HG02938 (cell line): ENCODE measurements around the gene DIRAS1.

Experiments used
- ATAC-seq: cut with Tn5 transposase; IDR thresholded peaks from one replicate; pipeline ENCODE4 v1.9.1; 2021; ENCODE audit warnings: mild to moderate bottlenecking, moderate library complexity; ENCODE audit not compliant: unreplicated experiment

Gene DIRAS1, protein sequence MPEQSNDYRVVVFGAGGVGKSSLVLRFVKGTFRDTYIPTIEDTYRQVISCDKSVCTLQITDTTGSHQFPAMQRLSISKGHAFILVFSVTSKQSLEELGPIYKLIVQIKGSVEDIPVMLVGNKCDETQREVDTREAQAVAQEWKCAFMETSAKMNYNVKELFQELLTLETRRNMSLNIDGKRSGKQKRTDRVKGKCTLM

DNA sequence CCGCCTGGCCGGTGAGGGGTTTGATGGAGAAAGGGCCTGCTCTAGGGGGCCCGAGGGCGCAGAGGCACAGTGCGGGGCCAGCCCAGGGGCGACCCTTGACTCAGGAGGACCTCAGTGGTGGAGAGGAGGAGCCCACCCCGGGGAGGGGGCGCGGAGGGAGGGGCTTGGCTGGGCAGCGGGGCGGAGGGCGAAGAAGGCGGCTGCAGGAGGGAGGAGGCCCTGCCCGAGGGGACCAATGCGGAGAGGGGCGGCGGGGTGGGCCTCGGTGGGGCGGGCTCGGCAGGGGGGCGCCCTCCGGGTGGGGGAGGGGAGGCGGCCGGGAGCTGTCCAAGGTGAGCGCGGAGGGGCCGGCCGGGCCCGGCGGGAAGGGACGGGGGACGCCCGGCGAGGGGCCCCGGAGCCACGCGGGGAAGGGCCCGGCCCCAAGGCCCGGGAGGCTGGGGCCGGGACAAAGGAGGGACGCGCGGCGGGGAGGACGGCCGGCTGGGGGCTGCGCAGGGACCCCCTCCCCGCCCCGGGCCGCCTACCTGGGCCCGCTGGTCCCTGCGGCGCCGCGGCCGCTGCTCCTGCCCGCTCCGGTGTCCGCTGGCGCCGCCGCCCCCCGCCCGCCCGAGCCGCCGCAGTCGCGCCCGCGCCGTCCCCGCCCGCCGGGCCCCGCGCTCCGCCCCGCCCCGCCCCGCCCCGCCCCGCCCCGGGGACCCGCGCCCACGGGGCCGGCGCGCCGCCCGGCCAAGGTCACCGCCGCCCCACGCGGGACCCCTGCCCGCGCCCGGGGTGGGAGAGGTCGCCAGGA lies at the start of gene DIRAS1:
Gene DIRAS1 (minus strand): TSS at position 596 of the 793 bp plus-strand sequence. CDS start 3,566 bp downstream, outside the sequence.
- no peak for ATAC-seq

DNA sequence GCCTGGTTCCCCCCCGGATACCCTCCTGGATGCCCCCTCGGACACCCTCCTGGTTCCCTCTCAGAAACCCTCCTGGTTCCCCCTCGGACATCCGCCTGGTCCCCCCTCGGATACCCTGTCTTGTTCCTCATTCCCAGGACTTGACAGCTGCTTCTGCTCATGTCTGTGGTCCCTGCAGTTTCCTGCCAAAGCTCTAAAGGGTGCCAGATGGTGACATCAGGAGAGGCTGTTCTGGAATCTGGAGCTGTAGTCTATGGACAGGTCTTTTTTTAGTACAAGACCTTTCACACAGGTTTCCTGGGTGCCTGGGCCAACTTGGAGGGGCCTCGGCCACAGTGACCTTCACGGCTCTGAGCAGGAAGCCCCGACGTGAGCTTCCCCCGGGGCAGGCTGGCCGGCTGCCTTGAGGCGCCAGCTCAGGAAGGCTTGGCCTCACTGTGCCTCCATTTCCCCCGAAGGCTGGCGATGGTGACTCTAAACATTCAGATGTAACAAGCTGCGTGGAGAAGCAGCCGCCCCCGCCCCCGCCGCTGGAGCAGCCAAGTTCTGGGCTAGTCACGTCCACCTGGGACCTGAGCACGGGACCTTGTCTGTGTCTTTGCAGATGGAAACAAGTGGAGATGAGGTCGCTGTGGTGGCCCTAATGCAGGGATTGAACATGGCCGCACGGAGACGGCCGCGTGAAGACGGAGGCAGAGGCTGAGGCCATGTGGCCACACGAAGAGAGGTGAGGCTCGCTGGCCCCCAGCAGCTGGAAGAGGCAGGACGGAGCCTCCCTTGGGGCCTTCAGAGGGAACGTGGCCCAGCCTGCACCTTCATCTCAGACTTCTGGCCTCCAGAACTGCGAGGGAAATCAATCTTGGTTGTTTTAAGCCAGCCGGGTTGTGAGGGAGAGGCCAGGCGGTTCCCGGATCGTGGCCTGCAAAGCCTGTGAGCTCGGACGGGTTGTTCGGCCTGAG lies 49.2 kb upstream of the DIRAS1 start:
- ATAC-seq, result no peak

DNA sequence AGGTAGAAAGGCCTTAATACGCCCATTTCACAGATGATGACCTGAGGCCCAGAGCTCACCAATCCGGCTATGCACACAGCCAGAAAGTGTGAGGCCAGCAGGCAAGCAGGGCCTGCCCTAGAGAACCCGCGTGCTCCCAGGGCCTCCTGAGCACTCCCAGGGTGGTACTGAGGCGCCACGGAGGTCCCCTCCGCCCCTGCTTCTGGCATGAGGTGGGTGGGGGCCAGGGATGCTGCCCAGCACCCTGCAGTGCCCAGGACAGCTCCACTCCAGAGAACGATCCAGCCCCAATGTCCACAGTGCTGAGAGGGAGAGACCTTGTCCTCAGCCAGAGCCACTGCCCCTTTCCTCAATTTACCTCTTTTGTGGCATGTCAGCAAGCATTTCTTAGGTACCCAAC lies 48.0 kb upstream of the DIRAS1 start:
- no peak for ATAC-seq

DNA sequence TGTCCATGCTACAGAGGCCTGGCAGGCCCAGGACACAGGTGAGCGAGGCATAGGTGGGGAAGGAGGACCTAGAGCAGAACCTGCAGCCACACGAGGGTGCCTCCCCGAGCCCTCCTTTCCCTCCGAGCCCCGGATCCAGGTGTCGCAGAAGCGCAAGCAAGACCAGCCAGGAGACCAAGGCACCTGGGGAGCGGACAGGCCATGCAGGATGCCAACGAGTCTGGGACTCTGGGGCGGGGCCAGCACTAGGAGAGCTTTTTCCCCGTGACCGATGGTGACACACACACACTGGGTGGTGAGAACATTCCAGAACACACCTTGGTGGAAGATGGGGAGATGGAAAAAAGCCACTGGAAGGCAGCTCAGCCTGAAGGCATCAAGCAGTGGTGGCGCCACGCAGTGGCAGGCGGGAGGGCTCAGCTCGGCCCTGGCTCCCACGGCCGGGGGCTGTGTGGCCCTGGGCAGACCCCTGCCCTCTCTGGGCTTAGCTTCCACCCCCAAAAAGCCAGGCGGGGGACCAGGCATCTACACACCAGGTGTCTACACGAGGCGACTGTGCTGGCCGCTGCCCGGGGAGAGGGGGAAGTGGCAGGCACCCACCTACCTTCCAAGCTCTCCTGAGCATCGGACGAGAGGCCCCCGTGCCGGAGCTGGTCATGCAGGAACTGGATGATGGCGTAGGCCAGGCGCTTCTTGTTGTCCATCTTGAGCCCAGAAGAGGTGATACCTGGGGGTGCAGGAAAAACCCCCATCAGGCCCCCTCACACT lies 47.4 kb upstream of the DIRAS1 start:
- ATAC-seq, result no peak

DNA sequence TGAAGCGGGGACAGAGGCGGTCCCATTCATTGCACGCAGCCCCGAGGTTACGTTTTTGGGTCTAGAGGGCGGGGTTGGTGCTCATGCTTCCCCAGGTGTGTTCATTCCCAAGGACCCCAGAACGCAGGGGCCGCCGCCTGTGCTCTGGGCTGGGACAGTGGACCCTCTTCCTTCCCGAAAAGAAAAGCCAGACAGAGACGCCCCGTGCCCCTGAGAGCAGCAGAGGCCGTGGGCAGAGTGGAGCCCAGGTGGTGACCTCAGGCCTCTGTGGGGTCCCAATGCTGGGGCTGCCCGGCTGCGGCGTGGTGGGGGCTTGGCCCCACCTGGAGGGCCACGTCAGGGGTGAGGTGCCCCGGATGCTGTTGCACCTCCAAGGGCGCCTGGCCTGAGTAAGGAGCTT lies 46.5 kb upstream of the DIRAS1 start:
- ATAC-seq, result no peak

DNA sequence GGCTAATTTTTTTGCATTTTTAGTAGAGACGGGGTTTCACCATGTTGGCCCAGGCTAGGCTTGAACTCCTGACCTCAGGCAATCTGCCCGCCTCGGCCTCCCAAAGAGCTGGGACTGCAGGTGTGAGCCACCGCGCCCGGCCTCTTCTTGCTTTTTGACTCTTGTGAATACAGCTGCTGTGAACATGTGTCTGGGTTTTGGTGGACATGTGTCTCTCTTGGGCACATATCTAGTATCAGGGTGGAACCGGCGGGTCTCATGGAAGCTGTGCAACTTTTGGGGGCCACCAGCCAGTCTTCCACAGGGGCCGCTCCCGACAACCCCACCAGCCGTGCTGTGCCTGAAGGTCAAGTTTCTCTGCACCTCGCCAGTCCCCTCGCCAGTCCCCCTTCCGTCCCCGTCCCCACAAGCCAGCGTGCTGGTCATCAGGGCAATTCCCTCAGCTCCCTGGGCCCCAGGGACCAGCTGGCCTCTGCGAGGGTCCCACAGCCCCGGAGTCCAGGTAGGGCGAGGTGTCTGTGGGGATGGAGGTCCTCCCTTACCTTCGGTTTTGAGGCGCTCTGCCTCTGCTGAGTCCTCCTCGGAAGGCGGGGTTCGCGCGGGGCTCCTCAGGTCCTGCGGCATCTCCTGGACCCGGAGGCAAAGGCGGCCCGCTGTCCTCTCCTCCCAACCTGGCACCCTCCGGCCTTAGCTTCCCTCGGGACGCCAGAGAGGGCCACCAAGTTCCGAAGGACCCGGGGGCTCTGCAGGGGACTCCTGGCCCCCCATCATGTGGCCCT lies 45.6 kb upstream of the DIRAS1 start:
- ATAC-seq, result no peak

DNA sequence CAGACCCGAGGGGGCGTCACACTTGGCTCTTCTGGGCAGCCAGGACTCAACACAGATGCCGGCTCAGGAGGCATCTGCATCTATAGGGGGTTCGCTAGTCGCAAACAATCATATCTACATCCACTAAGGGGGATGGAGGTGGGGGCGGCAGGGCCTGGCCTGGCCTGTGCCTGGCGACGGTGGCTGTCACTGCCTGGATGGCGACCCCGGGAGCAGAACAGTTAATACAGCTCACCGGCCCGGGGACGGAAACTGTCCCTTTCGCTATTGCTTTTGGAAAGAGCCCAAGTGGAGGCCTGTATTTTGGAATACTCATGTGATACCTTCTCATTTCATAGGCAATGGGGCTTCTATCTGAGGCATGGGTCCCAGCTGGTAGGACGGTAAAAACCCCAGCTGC lies 44.2 kb upstream of the DIRAS1 start:
- ATAC-seq, result no peak

DNA sequence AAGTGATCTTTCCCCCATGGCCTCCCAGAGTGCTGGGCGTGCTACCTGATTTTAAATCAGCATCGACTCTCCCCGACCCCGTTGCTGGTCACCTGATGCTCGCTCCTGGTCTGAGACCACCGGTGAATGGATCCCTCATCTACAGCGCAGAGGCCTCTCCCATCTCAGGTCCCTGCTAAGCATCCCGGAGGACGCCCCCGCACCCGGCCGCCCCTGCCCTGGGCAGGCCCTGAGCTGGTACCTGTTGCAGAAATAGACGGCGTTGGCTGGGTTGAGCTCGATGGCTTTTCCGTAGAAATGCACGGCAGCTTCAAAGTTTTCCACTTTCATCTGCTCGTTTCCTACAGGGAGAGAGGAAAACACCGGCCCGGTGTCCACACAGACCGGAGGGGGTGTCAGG lies 43.8 kb upstream of the DIRAS1 start:
- ATAC-seq, result no peak

DNA sequence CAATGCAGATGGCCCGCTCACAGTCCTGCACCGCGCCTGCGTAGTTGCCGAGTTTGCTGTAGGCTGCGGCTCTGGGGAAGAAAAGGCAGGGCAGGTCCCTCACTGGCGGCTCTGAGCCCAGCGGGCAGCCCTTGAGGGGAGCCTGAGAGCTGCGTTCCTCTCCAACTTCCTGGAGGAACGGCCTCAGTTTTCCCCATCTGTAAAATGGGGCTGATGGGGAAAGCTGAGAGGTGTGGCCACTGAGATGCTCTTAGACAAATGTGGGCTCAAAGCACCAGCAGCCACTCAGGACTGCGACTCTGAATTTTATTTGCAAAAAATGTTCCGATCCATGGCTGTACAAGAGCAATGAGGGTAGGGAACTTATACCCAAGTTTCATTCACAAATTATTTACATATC lies 42.5 kb upstream of the DIRAS1 start:
- no peak for ATAC-seq

DNA sequence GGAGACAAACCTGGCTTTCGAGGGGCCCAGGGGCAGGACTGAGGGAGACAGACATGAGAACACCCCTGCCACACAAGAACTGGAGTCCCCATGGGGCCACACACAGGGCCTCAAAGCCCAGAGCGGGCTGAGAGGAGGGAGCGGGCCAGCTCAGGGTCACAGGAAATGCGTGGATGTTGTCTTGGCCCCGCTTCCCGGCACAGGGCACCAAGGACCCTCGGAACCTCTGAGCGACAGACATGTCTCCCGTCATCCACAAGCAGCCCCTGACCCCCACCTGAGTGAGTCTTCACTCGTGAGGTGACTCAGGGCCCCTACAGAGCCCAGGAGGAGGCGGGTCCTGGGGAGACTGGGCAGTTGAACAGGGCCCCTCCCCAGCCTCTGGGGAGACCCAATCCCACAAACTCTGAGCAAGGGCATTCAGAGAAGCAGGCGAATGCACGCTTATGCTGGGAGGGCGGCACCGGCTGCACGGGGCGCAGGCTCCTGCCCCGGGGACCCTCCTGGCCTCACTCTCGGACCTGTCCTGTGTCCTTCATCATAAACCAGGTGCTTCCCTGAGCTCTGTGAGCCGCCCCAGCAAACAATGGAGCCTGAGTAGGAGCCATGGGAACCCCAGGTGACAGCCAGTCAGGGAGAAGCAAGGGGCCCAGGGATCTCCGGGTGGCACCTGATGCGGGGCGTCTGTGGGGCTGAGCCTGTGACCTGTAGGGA lies 41.8 kb upstream of the DIRAS1 start:
- ATAC-seq, result no peak

DNA sequence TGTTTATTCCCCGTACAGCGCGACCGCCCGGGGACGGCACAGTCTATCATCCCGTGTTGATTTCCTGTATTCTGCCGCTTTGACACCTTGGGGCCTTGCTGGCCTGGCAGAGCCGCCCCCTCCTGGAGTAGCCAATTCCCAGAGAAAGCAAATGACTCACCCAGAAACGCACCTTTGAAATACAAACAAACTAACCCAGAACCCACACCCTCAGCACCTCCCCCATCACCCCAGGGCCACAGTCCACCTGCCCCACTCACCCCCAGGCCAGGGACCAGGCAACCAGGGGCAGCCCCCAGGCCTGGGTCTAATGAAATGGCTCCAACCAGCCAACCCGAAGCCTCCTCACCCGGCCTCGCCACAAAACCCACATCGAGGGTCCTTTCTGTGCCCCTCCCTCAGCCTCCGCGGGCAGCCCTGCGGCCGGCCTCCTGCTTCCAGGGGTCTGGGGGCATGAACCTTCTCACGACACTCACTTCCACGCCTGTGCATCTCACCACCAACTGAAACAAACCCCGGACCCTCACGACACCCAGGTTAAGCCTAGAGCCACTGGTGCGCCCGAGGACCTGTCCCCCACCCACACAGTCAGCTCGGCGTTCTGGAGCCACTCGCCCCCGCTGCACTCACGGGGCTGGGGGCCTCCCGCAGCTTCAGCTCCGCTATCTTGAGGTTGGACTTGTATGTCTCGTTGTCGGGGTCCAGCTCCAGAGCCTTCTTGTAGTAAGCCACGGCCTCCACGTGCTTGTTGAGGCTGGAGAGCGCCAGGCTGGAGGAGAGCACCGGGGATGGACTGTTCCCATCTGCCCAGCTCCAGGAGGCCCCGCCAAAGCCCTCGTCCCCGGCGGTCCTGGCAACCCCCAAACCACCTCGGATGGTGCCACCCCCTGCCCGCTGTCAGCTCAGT lies 41.0 kb upstream of the DIRAS1 start:
- no peak for ATAC-seq

DNA sequence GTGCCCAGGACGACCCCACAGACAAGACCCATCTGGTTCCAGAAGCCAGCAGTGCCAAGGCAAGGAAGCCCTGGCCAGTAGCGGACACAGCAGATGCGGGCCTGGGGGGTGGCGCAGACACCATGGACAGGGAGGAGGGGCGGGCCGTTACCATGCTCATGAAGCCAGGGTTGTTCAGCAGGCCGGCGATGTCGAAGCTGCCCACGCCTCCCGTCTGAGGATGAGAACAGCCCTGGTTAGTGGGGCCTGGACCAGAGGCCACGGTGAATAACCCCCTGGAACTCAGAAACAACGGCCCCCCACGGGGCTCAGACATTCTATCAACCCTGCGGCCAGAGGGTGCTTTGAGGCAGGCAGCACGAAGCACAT lies 40.1 kb upstream of the DIRAS1 start:
- no peak for ATAC-seq

DNA sequence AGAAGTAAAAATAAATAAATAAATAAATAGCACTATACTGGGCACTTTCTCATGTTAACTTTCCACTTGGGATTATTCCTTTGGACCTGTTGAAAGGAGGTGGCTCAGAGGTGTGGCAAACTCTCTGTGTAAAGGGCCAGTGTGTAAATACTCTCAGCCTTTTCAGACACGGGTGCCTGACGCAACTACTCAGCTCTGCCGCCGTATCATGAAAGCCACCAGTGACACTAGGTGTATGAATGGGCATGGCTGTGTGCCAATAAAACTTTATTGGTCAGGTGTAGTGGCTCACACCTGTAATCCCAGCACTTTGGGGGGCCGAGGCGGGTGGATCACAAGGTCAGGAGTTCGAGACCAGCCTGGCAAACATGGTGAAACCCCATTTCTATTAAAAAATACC lies 38.8 kb upstream of the DIRAS1 start:
- no peak for ATAC-seq

DNA sequence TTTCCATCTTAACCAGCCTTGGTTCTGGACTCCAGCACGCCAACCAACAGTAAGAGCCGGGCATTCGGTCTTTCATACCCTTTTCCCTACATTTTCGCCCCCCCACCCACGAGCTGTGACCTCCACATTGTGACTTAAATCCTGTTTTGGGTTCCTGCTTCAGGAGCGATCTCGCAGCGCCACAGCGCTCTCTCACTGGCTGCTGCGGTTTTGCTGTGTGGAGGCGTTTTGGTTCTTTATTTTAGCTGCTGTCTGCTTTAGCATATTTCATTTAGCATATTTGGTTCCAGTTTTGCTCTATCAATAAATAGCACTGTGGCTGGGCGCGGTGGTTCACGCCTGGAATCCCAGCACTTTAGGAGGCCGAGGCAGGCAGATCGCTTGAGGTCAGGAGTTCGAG lies 38.2 kb upstream of the DIRAS1 start:
- no peak for ATAC-seq

DNA sequence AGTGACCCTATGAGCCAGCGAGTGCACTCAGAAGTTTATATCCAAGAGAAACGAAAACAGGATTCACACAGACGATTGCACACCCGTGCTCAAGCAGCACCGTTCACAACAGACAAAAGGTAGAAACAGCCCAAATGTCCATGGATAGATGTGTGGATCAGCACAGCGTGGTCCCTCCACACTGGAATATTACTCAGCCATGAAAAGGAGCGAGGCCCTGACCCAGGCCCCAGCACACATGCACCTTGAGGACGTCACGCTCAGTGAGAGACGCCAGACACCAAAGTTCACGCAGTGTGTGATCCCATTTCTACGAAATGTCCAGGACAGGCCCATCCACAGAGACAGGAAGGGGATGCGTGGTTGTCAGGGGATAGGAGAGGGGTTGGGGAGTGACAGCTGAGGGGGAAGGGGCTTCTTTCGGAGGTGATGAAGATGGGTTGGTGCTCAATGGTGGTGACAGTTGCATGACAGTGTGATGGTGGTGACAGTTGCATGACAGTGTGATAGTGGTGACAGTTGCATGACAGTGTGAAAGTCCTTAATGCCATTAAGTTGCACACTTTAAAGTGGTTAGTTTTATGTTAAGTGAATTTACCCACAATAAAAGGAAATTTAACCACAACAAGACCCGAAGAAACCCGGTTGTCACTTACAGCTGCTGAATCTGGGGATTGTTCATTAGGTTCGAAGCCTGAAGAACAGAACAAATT lies 37.6 kb upstream of the DIRAS1 start:
- no peak for ATAC-seq

DNA sequence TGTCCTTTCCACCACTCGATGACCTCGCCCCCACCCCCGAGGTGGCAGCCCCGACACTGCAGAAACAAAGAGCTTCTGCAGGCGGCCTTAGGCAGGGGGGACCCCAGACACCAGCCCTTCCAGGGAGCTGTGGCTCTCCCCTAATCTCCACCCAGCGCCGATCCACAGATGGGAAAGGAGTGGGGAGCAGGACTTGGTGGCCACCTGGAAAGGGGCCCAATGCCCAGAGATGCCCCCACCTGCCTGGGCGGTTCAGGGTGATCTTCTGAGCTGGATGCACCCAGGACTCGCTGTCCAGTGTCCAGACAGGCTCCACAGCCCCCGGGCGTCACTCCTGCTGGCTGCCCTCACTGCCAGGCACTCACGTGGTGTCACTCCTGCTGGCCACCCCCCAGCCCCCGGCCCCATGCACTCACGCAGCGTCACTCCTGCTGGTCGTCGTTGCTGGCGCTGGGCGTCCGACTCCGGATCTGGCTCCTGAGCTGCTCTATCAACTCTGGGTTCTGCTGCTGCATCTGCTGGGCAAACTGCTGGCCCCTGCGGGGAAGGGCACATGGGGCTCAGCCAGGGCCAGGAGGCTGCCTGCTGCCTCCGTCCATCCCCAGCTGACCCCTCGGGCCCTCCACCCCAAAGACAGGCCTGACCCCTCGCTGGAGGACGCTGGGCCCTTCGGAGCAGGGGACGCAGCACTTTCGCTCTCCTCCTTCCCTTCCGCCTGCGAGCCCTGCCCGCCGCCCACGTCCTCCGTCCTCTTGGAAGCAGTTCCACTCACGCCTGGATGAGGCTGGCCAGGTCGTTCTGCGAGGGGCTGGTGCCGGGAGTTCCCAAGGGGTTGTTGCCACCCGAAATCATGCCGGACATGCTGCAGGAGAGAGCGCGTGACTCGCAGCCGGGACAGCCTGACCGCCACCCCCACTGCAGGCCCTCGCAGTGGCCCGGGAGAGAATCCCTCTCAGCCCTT lies 36.0 kb upstream of the DIRAS1 start:
- no peak for ATAC-seq

DNA sequence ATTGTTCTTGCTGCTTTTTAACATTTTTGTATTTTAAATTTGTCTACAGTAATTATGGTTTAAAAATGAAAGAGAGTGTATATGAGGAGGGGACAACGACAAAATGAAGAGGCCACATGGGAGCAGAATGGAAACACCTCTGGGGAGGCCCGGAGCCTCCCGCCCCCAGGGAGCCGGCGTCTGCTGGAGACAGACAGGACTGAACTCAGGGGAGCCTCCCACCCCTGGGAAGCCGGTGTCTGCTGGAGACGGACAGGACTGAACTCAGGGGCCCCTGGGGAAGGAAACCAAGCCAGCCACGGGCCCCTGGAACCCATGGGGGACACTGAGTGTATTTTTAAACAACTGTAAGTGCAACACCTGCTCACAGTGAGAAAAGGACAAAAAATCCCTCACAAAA lies 35.3 kb upstream of the DIRAS1 start:
- ATAC-seq, result no peak
